GM12864 (cell line): ENCODE measurements around the gene NXT2.

Source experiments
- DNase-seq: peaks from one replicate; pipeline ENCODE4 v3.0.0-alpha.2; 2011; ENCODE audit warnings: low read depth
- H3K4me3 ChIP-seq: 2 replicates; pipeline ENCODE4 v1.5.1; 2011; ENCODE audit warnings: mild to moderate bottlenecking, low read depth, low read length, control low read depth
- CTCF ChIP-seq: IDR thresholded peaks from 2 replicates; pipeline ENCODE4 v1.5.1; 2011; ENCODE audit warnings: low read depth, mild to moderate bottlenecking, moderate library complexity, low read length, control low read depth, inconsistent platforms; ENCODE audit errors: missing control alignments

The NXT2 gene

DNA sequence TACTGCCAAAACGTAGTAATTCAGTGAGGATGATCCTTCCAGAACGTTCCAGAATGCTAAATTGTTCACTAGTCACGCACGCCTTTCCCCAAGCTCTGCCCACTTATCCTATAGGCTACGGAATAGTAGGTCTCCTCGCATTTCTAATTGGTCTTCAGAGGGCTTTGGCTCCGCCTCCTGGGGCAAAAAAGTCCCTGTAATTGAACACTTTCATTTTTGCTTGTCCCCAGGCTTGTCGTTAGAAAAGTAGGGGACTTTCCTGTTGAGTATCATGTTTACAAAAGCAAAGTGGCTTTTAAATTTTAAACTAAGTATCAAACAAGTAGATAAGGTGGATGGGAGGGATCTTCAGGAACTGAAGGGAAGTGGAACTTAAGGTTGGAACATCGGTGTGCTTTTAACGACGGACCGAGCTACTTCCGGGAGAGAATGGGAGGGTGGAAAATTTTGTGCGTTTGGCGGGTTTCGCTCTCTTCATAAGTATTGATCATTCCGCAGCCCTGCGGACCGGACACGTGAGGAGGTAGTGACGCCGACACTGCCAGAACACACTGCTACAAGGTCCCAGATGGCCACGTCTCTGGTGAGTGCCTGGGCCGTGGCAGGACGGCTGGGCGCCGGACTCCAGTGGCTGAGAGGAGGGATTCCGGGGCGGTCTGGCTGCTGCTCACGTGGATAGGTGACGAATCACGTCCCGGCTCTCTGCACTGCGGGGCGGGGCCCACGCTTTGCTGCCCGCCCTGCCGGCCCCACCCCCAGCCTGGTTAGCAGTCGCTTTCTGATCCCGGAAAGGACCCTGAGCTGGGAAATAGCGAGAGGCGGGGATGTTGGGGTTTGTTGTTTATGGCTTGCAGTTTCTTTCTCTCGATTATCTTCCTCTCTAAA lies at the start of gene NXT2:
TSS of gene NXT2 (plus strand) at position 406 of the 885 bp plus-strand sequence. CDS start at position 569, 163 bp downstream.
- DNase-seq, result peak; percentile 78
- TF ChIP-seq CTCF, result no peak
- H3K4me3 ChIP-seq, result peak within 1 kb of the TSS; percentile 61

DNA sequence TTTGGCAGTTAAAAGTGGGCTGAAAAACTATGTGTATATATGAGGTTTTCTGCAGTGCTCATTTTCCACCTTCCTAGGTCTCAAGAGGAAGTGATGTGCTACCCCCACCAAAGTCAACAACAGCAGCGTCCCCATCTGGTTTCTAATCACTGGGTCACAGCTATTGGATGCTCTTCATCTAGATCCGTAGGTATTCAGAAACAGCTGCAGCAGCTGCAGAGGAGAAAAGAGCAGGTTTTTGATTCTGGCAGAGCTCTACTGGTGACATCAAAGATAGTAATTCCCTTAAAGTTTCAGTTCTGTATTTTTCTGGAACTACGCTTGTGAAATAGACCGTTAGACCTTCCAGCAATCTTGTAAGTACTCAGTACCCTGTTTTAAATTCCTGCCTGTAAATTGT lies 49.0 kb upstream of the NXT2 start:
- DNase-seq, result no peak
- no peak for TF ChIP-seq CTCF

DNA sequence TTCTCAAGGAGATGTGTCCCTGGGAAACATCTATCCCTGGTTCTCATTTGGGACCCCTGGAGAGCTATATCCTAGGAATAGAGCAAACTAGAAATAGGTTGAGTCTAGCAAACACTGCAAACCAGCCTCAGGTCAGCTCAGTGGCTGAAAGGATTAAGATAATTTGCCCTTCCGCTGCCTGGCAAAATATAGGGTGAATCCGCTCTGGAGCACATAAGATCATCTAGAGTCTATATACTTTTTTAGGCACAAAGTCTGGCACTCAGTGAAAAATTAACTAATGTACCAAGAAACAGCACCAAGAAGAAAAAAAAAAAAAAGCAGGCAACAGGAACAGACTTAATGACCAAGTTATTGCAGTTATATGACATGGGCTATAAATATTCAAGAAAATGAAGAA lies 47.5 kb upstream of the NXT2 start:
- no peak for DNase-seq
- H3K4me3 ChIP-seq, result no peak overlapping the region
- no peak for TF ChIP-seq CTCF

More for the DNA sequence above, 49.0 kb upstream of the NXT2 start:
- H3K4me3 ChIP-seq, result no peak overlapping the region

DNA sequence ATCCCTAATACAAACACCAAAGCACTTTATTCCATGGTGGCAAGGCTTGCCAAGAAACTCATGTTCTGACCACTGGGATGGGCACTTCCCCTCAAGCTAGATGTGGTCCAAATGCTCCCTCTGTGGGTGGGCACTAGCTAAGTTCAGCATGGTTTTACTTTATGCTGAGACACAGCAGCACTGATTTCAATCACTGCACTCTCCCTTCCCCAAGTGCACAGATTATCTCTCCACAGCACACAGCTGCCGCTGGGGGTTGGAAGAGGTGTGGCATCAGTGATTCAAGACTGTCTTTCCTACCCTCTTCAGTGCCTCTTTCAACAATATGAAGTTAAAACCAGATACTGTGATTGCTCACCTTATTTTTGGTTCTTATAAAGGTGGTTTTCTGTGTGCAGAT lies 38.2 kb upstream of the NXT2 start:
- no peak overlapping the region for H3K4me3 ChIP-seq
- no peak for TF ChIP-seq CTCF
- no peak for DNase-seq

DNA sequence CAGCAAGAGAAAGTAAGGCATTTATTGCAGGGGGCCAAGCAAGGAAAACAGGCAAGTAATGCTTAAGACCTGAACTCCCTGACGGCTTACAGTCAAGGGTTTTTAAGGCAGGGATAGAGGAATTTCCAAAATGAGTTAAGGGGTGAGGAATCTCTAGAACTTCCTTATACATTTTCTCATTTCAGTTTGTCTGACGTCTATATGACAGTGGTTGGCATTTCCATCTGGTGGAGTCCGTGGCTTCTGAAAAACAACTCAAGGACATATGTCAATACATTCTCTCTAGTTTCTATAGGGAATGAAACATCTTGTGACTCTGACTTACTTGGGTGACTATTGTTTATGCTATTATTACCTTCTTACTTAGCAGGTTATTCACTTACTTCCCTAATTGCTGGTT lies 35.5 kb upstream of the NXT2 start:
- no peak for TF ChIP-seq CTCF
- no peak for DNase-seq
- no peak overlapping the region for H3K4me3 ChIP-seq

DNA sequence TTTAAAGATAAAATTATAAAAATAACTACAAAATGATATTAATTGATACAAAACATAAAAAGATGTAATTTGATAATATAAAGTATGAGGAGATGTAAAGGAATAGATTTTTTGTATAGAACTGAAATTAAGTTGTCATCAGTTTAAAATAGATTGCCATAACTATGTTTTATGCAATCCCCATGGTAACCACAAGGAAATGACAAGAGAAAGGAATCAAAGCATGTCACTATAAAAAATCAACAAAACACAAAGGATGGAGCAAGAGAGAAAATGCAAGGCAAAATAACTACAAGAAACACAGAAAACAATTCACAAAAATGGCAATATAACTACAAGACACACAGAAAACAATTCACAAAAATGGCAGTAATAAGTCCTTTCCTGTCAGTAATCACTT lies 27.7 kb upstream of the NXT2 start:
- TF ChIP-seq CTCF, result no peak
- H3K4me3 ChIP-seq, result no peak overlapping the region
- no peak for DNase-seq

DNA sequence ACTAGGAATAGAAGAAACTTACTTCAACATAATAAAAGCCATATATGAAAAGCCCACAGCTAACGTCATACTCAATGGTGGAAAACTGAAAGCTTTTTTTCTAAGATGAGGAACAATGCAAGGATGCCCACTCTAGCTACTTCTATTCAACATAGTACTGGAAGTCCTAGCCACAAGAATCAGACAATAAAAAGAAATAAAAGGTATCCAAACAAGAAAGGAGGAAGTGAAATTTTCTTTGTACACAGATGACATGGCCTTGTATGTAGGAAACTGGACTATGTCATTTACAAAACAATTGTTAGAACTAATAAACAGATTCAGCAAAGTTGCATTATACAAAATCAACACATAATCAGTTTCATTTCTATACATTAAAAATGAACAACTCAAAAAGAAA lies 25.5 kb upstream of the NXT2 start:
- TF ChIP-seq CTCF, result no peak
- no peak for DNase-seq
- H3K4me3 ChIP-seq, result no peak overlapping the region
